COLO829 (cell line): ENCODE measurements around the gene TMEM45A.
A peak's percentile ranks its signal among the peaks of the same experiment; 100 is the strongest.
"Not testable (repeated sequence)": the region's sequence is repeated elsewhere in the genome, so short reads cannot be mapped to it uniquely, and the experiment has no call there.

Experiments
- DNase-seq: peaks from one replicate; pipeline ENCODE4 v3.0.0; 2012; ENCODE audit warnings: low spot score

TMEM45A gene

DNA sequence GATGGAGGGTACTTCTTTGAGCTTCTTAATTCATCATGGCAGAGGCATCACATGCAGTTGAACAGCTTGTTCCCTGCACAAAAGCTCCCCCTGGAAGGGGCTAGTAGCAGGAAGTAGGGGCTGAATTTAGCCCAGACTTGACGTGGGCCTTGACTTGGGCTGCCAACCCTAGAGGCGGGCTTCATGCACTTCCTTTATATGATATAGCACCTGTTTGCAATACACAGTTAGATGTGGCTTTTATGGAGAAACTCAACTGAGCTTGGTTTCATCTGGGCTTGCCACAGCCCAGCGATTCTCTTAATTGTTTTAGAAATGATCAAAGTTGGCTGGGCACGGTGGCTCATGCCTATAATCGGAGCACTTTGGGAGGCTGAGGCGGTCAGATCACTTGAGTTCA is 83.3 kb downstream of the TMEM45A start:
- DNase-seq, result no peak

DNA sequence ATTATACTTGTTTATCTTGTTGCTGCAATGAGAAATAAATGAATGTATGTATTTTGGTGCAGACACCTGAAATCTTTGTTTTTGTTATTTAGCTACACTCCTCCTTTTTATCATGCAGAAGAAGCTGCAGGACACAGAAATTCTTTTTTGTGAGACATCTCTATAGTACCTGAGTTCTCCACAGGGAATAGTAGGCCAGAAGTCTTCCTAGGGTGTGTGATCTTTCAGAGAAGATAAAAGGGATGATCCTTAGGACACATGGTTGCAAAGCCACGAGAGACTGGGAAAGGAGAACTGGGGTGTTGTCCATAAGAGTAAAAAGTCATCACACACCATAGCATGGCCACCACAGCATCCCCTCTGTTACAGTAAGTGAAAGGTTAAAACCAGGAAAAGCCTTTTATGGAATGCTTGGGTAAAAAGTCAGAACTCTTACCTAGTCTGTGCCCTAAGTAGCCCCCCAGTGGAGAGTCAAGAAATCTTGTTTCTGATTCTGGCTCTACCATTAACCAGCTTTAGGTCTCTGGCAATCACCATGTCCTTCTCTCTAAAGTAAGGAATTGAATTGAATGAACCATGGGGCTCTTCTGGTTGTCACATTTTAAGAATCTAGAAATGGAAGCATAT is 85.1 kb downstream of the TMEM45A start:
- DNase-seq, result no peak

DNA sequence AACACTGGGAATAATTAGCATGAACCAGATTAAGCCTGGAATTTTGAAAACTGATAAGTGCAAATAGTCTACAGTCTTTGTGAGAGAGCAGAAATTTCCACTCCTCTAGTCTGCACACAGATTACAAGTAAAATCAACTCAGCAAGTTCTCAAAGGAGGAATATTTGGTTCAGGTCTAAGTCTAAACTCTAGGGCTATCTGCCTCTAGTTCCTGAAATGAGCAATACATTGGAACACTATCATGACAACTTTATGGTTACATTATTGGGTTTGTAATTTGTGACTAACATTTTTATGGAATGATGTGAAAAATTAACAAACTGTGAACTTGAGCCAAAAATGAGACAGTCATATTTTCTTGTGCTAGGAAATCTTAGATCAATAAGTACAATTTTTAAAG is 86.2 kb downstream of the TMEM45A start:
- no peak for DNase-seq

DNA sequence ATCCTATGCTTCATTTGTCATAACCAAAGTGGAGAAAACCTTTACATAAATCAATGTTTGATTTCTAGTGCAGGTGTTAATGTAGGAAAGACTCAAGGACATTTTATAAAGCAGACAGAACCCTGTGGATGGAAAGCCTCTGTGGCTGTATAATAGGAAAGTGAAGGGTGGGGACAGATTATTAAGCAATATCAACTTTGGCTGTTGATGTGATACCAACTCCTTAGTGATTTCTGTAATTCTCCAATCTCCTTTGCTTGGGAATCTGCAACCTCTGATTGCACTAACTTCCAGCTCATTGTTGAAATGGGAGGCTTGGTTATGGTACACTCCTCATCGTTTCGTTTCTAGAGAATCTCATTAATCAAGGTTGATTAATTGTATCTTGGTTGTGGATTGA is 87.7 kb downstream of the TMEM45A start:
- no peak for DNase-seq

DNA sequence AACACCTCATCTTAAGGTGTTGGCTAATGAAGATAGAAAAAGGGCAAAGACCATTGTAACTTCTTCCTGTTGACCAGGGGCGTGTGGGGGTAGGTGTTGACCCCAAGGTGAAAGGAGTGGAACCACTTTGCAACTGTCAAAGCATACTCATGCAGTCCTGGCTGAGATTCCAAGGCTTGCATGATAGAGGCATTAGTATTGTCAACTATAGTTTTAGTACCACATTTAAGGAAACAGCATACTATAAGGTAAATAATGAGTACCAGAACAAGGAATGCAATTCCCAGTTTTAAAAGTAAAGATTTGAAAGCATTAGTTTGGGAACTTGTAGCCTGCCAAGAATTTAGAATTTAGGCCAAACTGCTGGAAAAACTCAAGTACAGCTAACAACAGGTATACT is 89.2 kb downstream of the TMEM45A start:
- no peak for DNase-seq

DNA sequence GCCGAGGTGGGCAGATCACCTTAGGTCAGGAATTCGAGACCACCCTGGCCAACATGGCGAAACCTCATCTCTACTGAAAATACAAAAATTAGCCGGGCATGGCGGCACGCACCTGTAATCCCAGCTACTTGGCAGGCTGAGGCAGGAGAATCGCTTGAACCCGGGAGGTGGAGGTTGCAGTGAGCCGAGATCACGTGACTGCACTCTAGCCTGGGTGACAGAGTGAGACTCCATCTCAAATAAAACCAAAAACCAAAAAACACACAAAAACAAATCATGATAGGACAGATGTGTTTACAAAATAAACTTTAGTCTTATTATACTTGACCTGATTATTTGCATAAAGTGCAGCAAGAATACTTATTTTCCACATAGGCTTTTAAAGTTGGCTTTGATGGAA is 89.7 kb downstream of the TMEM45A start:
- not testable (repeated sequence) for DNase-seq

DNA sequence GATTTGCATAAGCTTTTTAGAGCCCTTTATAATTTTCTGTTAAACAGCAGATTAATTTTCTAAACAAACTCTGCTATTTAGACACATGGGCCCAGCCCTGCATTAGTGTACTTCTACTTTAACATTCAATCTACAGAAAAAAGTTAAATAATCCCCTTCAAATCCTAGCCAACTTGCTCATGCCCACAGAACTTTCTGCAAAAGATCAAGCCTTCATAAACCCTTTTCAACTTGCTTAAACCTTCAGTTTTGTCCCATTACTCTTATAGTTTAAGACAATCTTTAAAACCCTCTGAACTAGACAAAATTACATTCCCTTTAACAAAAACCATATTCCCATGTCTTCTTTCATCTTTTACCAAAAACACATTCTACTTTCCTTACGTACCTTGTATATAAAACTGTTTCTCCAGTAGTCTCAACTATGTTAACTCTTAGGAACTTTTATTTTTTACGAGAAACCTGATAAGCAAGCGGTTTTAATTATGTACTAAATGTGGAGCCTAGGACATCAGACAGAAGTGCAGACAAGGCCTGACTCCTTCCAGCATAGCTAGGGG is 91.8 kb downstream of the TMEM45A start:
- DNase-seq, result no peak

DNA sequence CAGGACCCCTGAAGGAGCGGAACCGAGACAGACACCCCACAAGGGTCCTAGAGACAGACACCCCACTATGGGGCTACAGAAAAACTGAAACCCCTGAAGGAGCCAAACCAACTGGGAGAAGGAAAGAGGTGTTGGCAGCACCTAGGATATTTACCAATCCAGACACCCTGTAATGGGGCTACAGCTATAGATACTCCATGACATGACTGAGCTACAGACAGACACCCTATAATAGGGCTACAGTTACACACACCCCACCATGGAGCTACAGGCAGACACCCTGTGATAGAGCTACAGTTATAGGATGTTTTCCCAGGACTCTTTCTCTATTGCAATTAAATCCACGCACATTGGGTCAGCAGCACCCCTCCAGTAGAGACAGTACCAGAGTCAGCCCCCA is 94.4 kb downstream of the TMEM45A start:
- no peak for DNase-seq

DNA sequence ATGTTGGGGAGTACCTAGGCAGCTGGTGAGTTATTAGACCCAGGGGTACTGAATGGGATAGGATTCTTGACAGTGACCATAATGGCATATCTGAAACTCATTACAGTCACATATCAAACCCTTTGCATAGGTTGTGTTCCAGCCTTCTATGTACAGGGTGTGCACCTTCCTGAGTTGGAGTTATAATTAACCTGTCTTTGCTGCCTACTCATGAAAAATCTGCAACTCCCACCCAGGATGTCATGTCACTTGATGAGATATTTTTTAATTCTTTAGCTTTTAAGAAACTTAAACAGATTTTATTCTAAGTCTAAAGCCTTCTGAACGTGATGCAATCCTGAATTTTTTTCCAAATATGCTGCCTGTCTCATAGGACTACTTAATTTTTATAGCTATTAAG is 95.8 kb downstream of the TMEM45A start:
- no peak for DNase-seq

DNA sequence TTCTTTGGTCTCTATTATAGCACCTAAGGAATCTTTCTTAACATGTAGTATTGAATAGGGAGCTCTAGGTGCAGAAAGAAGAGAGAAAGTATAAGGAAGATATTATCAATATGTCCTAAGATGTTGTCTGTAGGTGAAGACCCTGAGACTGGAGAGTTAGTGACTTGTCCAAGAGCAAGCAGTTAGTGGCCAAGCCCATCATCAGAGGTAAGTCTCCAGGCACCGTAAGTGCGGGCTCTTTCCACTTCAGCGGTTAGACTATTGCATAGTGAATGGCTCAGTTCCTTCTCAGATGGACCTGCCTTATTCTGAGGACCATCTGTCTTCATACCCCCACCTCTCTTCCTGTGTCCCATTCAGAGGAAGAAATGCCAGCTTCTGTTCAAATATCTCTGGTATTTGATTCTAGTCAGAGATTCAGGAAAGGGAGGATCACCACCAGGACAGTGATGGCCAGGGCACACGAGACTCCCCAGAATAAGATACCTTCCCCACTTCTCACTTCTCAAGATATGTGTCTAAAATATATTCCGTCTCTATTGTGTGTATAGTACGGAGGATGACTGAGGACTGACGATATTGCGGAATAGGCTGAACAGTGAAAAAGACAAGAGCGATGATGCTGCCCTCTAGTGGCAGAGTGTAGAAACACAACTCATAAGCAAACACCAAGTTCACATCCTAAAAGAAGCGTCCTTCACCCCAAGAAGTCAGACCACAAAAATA is 97.9 kb downstream of the TMEM45A start:
- peak; percentile 85 for DNase-seq

DNA sequence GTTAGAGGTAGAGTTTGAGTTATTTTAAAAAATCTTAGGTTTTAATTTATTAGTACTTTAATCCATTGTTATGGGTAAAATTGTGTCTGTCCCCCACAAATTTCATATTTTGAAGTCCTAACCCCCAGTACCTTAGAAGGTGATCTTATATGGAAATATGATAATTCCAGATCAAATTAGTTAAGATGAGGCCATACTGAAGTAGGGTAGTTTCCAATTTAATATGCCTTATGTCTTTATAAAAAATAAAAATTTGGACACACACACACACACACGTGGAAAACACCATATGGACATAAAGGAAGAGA is 98.4 kb downstream of the TMEM45A start:
- no peak for DNase-seq

DNA sequence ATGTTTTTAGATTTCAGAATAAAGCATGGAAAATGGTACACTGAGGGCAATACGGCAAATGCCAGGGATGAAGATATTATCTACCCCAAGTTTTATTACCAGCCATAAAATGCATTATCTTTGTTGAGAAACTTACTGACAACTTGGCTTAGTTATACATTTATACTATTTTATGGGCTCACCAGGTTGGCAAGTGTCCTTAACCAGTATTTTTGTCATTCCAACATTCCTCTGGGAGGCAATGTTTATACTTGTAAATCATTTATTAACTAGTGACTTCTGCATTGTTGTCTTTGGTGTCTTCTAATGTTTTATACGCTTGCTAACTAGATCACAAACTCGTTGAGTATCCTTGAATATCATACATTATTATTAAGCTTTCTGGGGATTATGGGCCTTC is 99.0 kb downstream of the TMEM45A start:
- no peak for DNase-seq

DNA sequence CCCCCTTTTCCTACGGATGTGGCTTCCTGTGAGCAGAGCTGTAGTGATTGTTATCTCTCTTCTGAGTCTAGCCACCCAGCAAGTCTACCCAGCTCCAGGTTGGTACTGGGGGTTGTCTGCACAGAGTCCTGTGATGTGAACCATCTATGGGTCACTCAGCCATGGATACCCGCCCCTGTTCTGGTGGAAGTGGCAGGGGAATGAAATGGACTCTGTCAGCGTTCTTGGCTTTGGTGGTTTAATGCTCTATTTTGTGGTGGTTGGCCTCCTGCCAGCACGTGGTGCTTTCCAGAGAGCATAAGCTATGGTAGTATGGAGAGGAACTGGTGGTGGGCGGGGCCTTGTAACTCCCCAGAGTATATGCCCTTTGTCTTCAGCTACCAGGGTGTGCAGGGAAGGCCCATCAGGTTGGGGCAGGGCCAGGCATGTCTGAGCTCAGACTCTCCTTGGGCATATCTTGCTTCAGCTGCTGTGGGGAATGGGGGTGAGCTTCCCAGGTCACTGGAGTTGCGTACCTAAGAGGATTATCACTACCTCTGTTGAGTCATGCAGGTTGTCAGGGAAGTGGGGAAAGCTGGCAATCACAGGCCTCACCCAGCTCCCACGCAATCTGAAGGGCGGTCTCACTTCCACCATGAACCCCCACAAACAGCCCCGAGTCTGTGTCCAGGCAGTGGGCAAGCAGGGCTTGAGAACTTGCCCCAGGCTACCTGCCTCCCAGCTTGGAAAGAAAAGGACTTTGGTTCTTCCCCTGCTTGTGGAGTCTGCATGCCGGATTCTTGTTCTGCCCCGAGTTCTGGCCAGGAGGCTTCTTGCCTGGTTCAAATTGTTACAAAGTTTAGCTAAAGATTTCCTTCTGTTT is 108.0 kb downstream of the TMEM45A start:
- DNase-seq, result no peak

DNA sequence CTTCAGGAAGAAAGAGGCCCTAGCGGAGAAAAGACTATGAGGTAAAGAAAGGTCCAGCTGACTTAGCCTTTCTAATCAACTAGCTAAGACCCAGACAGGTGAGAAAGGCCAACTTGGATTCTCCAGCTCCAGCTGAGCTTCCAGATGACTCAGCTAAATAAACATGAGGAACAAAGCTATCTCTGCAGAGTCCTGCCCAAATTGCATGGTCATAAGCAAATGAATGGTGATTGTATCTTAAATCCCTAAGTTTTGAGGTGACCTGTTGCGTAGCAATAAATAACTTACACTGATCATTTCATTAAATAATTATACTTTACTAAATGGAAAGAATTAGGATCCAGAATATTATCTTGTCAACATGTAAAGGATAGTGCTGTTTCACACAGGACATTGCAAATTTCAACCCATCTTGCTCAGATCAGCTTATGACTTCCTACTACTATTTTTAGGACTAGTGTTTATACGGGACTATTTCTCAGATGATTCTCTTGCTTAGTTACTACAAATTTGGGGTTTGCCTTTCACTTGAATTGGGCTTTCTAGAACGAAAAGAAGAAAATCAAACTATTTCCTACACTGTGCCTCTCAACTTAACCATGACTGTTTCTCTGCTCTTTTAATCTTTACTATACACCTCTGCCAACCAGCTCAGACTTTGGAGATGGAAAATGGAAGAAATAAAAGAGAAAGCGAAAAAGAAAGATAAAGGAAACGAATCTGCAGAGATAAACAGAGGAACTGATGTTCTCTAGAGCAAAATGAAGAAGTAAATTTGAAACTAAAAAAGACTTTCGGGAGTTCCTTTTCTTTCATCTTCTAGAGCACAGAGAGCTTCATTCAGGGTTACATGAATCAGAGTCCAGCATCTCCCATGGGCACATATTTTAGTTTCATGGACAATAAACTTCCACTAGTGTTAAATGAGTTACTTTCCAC is 110.4 kb downstream of the TMEM45A start:
- DNase-seq, result peak; percentile 35

DNA sequence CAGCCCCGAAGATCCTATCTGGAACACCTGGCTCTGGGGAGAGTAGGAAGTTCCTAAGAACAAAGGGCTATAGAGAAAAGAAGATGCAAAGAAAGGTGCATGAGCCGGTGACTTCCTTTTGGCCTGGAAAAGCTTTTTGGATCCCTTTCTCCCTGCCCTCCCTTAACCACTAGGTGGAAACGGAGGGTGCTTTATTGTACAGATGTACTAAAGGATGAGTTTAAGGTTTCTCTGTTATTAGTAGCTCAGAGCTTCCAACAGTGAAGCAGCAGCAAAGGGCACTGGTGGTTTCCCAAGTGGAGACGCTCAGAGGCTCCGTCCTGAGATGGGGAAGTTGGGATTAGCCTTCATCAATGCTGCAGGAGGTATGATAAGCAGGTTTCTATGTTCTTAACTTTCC is 111.0 kb downstream of the TMEM45A start:
- DNase-seq, result peak; percentile 57

DNA sequence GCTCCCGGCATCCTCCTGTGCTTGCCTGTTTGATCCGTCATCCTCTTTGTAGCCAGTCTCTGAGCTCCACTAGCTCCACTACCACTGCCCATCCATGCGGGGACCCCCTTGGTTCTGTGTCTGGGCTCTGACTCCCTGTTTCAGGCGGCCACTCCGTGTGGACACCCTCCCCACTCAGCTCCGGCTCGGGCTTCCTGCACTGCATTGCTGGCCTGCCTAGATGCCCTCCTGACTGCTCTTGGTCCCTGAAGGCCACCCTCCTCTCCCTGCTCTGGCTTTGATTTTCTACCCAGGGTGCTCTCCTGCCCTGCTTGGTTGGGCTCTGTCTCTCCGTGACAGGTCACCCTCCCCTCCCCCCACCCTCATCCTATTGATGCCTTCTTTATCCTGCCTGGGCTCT is 112.9 kb downstream of the TMEM45A start:
- no peak for DNase-seq

DNA sequence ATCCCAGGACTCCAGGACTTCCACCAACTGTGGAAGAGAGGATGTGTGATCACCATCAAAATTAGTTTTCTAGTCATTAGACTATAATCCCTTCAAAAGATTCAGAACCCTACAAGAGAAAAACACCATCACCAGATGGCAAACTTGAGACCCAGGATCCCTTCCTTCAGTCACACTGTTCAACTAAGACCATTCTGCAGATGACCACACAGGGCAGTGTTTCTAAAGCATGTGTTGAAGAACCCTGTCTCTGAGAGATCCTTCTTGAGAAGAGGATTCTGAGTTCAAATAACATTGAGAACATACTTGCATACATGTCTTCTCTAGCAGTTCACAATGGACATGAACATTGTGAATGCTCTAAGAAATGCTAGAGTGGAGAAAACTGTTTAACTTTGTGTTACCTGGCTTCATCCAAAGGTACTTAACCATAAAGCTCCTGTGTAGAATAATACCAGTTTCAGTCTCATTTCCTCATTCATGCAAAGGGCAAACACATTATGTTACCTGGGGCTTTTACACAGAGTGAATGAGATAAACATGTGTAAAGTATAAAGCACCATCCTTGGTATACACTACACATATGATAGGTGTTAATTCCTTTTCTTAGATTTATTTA is 114.6 kb downstream of the TMEM45A start:
- no peak for DNase-seq

DNA sequence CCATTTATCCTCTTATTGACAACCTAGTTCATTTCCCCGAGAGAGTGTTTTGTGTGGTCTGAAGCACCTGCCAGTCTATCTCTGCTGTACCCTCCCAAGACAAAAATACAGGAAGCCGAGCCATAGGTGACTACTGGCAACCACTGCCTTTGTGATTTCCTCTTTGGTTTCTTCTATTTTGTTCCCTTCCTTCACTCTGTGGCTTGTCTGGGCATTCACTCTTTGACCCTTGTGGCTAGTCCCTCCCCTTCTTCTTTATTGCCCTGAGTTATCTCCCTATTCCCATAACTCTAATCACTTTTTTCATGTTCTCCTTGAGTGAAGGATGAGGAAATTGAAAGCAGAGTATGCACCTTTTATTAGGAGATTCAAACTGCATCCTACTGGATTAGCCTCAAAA is 116.9 kb downstream of the TMEM45A start, which contains the start of gene ADGRG7:
ADGRG7 (plus strand) TSS at position 297 of the 400 bp plus-strand sequence. CDS start 256 bp downstream, outside the sequence.
- no peak for DNase-seq

DNA sequence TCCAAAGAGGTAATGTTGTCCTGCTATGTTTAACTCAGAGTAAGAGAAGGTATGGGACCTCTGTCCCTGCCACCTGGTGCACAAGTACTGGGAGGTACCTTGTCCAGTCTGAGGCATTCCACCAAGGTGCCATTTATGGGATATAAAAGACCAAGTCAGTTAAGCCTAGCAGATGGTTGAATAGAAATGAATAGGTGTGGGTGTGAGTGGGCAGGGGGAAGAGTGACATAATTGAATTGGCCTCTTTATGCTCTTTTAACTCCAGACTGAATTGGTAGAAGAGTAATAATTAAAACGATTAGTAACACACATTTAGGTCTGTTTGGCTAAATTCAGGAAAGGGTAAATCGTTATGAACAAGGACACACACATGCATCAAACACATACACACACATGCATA is 117.5 kb downstream of the TMEM45A start:
- peak; percentile 47 for DNase-seq

DNA sequence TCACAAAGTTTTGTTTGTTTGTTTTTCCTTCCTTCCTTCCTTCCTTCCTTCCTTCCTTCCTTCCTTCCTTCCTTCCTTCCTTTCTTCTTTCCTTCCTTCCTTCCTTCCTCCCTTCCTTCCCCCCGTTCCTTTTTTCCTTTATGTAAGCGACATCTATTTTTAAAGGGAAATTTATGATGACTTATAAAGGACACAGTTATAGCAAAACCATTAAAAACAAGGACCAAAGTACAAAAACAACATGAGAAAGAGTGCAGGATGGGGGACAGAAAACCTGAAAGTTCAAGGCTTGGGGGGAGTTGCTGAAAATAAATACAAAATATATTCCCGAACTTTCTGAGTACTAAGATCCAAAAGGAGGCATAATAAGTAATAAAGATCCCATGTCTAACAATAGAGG is 118.8 kb downstream of the TMEM45A start:
- no peak for DNase-seq

DNA sequence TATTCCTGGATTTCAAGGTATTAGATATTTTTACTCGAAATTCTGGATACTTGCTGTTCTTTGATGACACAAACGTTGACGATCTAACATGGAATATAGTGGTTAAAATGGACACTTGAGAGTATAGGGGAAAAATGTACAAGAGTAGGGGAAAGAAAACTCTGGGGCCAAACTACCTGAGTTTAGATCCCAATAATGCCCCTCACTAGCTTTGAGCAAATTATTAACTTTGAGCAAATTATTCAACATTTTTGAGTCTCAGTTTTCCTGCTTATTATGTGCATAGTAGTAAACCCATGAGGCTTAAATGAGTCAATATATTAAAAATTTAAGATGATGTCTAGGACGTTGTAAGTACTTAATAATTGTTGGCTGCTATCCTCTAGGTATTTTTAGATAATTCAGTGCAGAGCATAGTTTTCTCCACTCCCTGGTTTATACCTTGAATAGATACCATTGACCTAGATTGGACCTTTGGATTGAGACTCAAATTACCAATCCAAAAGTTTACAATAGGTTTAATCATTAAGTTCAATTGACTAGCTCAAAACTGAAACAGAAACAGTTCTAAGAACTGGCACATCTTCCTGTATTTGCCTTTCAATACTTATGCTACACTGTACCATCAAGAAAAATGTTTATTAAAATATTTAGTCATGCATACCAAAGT is 121.4 kb downstream of the TMEM45A start:
- no peak for DNase-seq
